Measurements from ENCODE around the gene TSPAN32.

Gene TSPAN32

GRCh38 chr11:2266586-2267305 is 35.1 kb upstream of the TSPAN32 start:
- DNase-seq (ENCODE audit: extremely low read depth in 1 of 2, low read depth in 1 of 2): no peak

DNA sequence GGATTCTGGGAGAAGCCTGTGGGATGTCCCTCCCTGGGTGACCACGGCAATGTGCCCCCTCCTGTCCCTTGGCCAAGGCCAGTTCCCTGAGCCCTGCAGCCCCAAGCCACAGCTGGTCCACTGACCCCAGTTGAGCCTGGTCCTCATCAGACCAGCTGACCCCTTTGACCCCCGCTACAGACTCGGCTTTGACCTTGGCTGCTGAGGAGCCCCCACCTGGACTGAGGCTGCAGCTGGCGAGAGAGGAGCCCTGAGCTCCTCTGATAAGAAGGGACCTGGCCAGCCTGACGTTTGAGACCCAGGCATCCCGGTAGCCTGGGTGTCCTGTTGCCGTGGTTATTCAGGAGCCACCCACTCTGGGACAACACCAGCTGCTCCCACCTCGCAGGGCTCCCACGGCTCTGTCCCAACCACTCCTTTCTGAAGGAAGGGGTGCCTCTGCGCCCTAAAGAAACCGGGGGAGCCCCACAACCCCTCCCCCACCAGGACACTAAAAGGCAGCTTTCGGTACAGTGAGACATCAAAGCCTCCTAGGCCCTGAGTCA is 34.4 kb upstream of the TSPAN32 start:
- no peak for DNase-seq (ENCODE audit: extremely low read depth in 1 of 2, low read depth in 1 of 2)

DNA sequence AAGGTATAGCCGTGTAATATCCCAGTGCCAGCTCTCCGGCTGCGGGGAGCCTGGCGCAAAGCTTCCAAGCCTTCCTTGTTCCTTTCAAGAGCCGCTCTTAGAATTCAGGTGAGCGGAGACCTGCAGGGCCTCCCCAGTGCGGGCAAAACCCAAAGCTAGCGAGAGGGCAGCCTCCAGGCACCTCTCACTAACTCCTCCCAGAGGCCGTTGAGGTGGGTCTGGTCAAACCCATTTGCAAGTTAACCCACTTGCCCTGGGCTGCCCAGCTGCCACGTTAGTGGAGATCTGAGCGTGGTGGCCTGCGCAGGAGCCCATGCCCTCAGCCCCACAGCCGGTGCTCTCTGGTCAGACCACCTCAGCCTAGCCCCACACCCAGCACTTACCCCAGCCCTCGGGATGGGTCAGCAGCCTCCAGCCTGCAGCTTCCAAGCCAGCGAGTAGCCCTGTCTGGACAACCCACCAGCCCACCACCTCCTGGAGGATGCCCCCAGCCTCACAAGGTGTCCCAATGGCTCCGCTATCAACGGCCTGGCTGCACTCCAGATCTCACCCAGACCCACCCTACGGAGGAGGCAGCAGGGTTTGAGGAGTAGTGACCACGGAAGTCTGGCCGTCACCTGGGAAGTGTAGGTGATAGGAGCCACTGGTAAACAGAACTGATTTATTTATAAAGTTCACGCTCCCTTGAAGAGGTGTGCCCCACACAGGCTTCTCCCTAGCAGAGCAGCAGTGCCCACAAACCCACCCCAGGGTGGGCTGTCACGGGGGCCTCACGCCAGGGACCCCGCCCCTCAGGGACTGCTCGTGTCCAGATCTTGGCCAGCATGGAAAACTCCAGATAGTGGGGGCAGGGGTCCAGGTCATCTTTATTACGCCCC is 33.7 kb upstream of the TSPAN32 start:
- DNase-seq (ENCODE audit: extremely low read depth in 1 of 2, low read depth in 1 of 2): no peak

GRCh38 chr11:2268729-2269600 is 32.8 kb upstream of the TSPAN32 start:
- DNase-seq (ENCODE audit: extremely low read depth in 1 of 2, low read depth in 1 of 2): peak; percentile 56 to 79

- peak in 1 of 2 donors; percentile 38 for DNase-seq (ENCODE audit: extremely low read depth in 1 of 2, low read depth in 1 of 2)
Observed at GRCh38 chr11:2269601-2270321, 32.1 kb upstream of the TSPAN32 start.

GRCh38 chr11:2270322-2271076 is 31.3 kb upstream of the TSPAN32 start, which contains the start of gene ASCL2:
Gene ASCL2 (minus strand): TSS chr11:2270588. CDS start chr11:2270332, 256 bp downstream.
- DNase-seq (ENCODE audit: extremely low read depth in 1 of 2, low read depth in 1 of 2): no peak

GRCh38 chr11:2271077-2271326 is 30.8 kb upstream of the TSPAN32 start:
- no peak for DNase-seq (ENCODE audit: extremely low read depth in 1 of 2, low read depth in 1 of 2)

- DNase-seq (ENCODE audit: extremely low read depth in 1 of 2, low read depth in 1 of 2): no peak
Observed at GRCh38 chr11:2271327-2272227, 30.2 kb upstream of the TSPAN32 start.

- DNase-seq (ENCODE audit: extremely low read depth in 1 of 2, low read depth in 1 of 2): no peak
Observed at GRCh38 chr11:2272228-2272945, 29.4 kb upstream of the TSPAN32 start.

DNA sequence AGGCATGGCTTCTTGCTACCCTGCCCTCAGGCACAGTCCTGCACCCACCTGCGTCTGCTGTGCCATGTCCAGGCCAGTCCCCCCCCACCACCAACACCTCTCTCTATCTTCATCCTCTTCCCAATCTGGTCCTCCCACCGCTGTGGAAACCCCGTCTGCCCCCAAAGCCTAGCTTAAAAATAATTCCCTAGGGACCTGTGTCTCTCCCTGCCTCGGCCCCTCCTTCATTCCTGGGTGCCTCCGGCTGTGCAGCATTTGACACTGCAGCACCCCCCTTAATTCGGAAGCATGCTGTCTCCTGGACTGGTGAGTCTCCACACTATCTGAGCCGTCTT is 28.9 kb upstream of the TSPAN32 start:
- DNase-seq (ENCODE audit: extremely low read depth in 1 of 2, low read depth in 1 of 2): no peak

- DNase-seq (ENCODE audit: extremely low read depth in 1 of 2, low read depth in 1 of 2): no peak
Observed at GRCh38 chr11:2273311-2273710, 28.5 kb upstream of the TSPAN32 start.

- no peak for DNase-seq (ENCODE audit: extremely low read depth in 1 of 2, low read depth in 1 of 2)
Observed at GRCh38 chr11:2273771-2274170, 28.0 kb upstream of the TSPAN32 start.

GRCh38 chr11:2275334-2276279 is 26.2 kb upstream of the TSPAN32 start:
- no peak for DNase-seq (ENCODE audit: extremely low read depth in 1 of 2, low read depth in 1 of 2)

DNA sequence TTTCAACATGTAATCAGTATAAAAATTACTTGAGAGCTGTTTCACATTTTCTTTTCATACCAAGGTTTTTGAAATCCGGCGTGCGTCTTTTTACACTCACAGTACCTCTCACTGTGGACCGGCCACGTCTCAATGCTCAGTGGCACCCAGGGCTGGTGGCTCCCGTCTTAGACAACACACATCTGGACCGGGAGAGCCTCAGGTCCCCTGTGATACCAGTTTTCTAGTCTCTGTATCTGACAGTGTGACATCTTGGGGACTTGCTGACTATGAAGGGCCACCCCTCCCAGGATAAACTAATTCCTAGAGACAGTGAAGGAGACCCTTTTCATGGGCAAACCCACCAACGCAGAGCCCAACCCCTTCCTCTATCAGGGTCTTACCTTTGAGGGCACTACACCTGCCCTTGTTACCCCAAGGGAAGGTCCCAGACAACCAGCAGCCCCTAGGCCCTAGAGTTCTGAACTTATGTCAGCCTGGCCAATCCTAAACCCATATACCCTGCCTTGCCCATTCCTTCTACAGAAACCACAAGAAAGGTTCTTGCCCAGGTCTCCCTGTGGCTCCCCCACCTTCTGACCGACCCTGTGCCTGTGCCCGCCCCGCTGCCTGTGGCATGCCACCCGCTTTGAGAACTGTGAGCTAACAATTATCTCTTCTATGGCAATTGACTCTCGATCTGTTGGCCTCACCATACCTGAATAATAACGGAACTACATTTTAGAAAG is 25.4 kb upstream of the TSPAN32 start:
- no peak for DNase-seq (ENCODE audit: extremely low read depth in 1 of 2, low read depth in 1 of 2)

DNA sequence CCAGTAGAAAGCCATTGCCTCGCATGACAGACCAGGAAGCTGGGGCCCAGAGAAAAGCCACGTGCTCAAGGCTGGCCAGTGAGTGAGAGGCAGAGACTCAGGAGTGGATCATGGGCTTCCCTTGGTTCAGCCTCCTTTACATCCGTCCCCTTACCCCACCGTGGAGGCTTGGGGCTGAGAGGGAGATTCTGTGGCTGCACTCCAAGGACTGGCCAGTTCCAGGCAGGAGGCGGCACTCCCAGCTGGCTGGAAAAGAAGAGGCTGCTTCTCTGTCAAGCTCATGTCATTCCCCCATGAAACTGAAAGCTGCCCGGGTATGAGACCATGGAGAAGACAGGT is 24.8 kb upstream of the TSPAN32 start:
- no peak for DNase-seq (ENCODE audit: extremely low read depth in 1 of 2, low read depth in 1 of 2)

- DNase-seq (ENCODE audit: extremely low read depth in 1 of 2, low read depth in 1 of 2): no peak
Observed at GRCh38 chr11:2277933-2278523, 23.8 kb upstream of the TSPAN32 start.

Data from stimulated activated CD8-positive, alpha-beta memory T cell treated with anti-CD3 and anti-CD28 coated beads, Interleukin-7, amount 100 ng/mL, for 48 hours (primary cell).